ENCODE measurements around the gene UBR4.
A peak's percentile ranks its signal among the peaks of the same experiment; 100 is the strongest.

The UBR4 gene

DNA sequence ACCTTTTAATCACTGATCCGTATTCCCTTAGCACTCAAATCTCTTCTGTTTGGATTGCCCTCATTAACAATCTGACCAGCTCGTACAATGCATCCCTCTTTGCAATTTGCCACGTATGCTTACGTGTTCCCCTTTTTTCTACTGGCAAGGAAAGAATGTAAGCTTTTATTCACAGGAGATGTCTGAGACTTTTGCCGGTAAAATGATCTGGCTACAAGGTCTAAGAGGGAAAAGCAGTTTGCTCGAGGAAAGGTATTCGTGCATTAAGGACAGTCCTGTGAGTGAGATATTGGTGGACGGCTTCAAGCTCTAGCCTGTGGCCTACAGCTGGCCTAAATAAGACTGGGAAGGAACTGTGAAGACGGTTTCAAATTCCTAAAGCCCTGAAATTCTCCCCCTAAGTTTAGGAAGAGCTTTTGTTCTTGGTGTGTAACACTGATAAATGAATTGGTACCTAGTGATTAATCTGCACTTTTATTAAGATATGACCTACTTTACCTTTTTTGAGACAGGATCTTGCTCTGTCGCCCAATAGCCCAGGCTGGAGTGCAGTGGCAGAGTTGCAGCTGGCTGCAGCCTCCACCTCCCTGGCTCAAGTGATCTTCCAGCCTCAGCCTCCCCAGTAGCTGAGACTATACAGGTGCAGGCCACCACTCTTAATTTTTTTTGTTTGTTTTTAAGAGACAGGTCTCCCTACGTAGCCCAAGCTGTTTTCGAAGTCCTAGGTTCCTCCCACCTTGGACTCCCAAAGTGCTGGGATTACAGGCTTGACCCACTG is 895 bp upstream of the UBR4 start:
- Histone ChIP-seq H3K36me3 (ENCODE audit: insufficient read depth, low read length) (peaks cover 37% of the 10 kb centered on the region), H3K9me3 (ENCODE audit: low read depth, low read length) (no peaks in the 10 kb centered on the region), H3K9ac (ENCODE audit: insufficient read length) (peak overlapping the region; percentile 95), H3K27ac (peak overlapping the region; percentile 77), H3K4me3 (peak overlapping the region; percentile 90)
- DNase-seq (ENCODE audit: low read depth, low spot score), result no peak
- TF ChIP-seq FOXP2 (optimal IDR thresholded peaks at IDR 0.05; ENCODE audit: control extremely low read depth, extremely low read length, insufficient read depth), result no peak
- no peak for TF ChIP-seq EZH2 (IDR thresholded peaks at IDR 0.05)
- TF ChIP-seq POLR2AphosphoS5 (IDR thresholded peaks at IDR 0.05; ENCODE audit: borderline replicate concordance, low read depth, low read length), result no peak

DNA sequence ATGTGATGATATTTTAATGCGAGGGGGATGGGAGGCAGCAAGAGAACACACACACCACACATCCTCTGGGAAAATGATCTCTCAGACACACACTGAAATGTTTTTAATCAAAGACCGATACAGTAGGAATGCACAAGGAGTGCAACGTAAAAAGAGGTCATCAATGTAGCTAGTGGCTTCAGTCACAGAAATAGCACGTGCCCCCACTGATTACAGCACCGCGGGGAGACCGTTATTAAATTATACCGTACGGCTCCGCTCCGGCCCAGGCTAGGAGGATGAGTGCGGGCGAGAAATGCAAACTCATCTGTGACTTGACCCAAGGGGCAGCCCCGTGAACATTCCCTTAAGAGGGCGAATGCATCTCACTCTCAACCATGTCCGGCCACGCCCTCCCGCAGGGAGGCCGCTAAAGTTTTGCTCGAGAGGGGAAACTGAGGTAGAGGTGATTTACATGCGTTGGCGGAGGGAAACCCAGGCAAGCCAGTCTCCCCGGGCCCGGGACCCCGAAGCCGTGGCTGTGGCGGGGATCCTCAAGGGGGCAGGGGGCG is 552 bp downstream of the UBR4 start:
- Histone ChIP-seq H3K9me3 (ENCODE audit: low read depth, low read length) (no peaks in the 10 kb centered on the region), H3K27ac (peak overlapping the region; percentile 75), H3K4me3 (peak overlapping the region; percentile 90), H3K9ac (ENCODE audit: insufficient read length) (peak overlapping the region; percentile 95), H3K36me3 (ENCODE audit: insufficient read depth, low read length) (peaks cover 32% of the 10 kb centered on the region)
- TF ChIP-seq POLR2AphosphoS5 (IDR thresholded peaks at IDR 0.05; ENCODE audit: borderline replicate concordance, low read depth, low read length), result no peak
- no peak for TF ChIP-seq FOXP2 (optimal IDR thresholded peaks at IDR 0.05; ENCODE audit: control extremely low read depth, extremely low read length, insufficient read depth)
- TF ChIP-seq EZH2 (IDR thresholded peaks at IDR 0.05), result no peak
- DNase-seq (ENCODE audit: low read depth, low spot score), result no peak

DNA sequence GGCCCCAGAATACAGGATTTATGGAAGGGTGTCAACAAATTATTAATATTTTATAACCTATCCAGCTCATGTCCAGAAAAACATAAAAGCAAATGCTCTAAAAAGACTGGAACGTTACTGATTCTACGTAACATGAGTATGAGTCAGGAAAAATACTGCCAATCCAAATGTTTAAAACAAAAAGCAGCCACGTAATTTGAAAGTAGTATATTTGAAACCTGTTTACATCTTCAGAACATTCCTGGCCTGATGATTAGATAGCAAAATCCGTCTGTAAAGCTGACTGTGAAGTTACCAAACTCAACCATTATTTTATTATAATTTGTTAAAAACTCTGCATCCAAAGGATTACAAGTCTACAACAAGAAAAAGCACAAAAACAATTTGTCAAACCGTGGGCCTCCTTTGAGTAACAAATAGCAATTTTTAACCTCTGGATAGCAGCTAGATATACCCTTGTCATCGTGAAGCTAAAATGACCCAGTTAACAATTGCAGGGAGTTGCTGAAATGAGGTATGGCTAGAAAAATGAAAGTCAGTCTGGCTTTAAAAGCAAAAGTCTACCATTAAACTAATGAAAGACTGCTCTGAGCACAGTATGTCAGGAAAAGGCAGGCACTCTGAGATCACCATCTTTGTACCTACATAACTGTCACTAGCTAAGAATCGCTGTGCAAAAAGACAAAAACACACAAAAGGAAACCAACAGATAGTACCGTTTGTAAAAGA is 1.2 kb downstream of the UBR4 start:
- Histone ChIP-seq H3K27ac (peak overlapping the region; percentile 75; the same call in 1 of the 2 replicates), H3K9ac (ENCODE audit: insufficient read length) (peak overlapping the region; percentile 95), H3K36me3 (ENCODE audit: insufficient read depth, low read length) (peaks cover 26% of the 10 kb centered on the region), H3K4me3 (peak overlapping the region; percentile 90), H3K9me3 (ENCODE audit: low read depth, low read length) (no peaks in the 10 kb centered on the region)
- DNase-seq (ENCODE audit: low read depth, low spot score), result no peak
- TF ChIP-seq FOXP2 (optimal IDR thresholded peaks at IDR 0.05; ENCODE audit: control extremely low read depth, extremely low read length, insufficient read depth) (no peak), POLR2AphosphoS5 (IDR thresholded peaks at IDR 0.05; ENCODE audit: borderline replicate concordance, low read depth, low read length) (no peak), EZH2 (IDR thresholded peaks at IDR 0.05) (no peak)

DNA sequence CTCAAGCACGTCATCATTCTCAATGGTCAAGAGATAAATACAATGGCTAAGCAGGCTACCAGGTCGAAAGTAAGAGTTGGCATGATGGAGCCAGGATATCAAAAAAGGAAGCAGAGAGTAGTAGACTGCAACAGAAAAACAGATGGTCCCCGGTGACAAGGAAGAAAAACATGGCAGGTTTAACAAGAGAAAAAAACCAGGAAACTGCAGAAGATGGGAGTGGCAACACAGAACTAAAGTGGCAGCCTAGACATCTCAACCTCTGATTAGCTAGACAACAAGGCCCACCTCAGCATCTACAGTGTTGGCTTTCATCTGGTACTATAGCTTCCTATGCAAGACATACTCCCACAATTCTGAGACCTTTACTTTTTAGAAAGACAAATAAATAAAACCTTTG is 3.1 kb downstream of the UBR4 start:
- Histone ChIP-seq H3K4me3 (no peak overlapping the region), H3K9ac (ENCODE audit: insufficient read length) (no peak overlapping the region), H3K27ac (no peak overlapping the region), H3K9me3 (ENCODE audit: low read depth, low read length) (no peaks in the 10 kb centered on the region), H3K36me3 (ENCODE audit: insufficient read depth, low read length) (peaks cover 7% of the 10 kb centered on the region; the same call in 1 of the 2 replicates)
- no peak for DNase-seq (ENCODE audit: low read depth, low spot score)
- no peak for TF ChIP-seq EZH2 (IDR thresholded peaks at IDR 0.05)
- TF ChIP-seq POLR2AphosphoS5 (IDR thresholded peaks at IDR 0.05; ENCODE audit: borderline replicate concordance, low read depth, low read length), result no peak
- TF ChIP-seq FOXP2 (optimal IDR thresholded peaks at IDR 0.05; ENCODE audit: control extremely low read depth, extremely low read length, insufficient read depth), result no peak

DNA sequence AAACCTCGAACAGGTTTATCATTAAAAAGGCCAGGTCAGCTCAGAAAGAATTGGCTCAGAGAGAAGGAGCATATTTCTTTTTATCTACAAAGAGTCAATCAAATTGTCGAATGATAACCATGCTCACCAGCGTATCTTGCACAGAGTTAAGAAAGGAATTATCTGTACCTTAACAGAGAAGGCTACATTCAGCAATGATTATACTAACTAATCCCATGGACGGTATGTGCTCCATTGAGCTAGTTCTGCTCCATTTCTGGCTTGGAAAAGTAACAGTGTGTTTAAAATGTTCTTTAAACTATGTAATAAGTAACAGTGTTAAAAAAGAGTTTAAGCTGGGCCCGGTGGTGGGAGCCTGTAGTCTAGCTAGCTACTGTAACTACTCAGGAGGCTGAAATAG is 4.2 kb downstream of the UBR4 start:
- no peak overlapping the region for H3K27ac ChIP-seq
- peaks cover 8% of the 10 kb centered on the region; the same call in 1 of the 2 replicates for H3K36me3 ChIP-seq (ENCODE audit: insufficient read depth, low read length)
- no peak overlapping the region for H3K4me3 ChIP-seq
- no peaks in the 10 kb centered on the region for H3K9me3 ChIP-seq (ENCODE audit: low read depth, low read length)
- no peak for TF ChIP-seq POLR2AphosphoS5 (IDR thresholded peaks at IDR 0.05; ENCODE audit: borderline replicate concordance, low read depth, low read length)
- TF ChIP-seq EZH2 (IDR thresholded peaks at IDR 0.05), result no peak
- TF ChIP-seq FOXP2 (optimal IDR thresholded peaks at IDR 0.05; ENCODE audit: control extremely low read depth, extremely low read length, insufficient read depth), result no peak
- DNase-seq (ENCODE audit: low read depth, low spot score), result no peak
- no peak overlapping the region for H3K9ac ChIP-seq (ENCODE audit: insufficient read length)

DNA sequence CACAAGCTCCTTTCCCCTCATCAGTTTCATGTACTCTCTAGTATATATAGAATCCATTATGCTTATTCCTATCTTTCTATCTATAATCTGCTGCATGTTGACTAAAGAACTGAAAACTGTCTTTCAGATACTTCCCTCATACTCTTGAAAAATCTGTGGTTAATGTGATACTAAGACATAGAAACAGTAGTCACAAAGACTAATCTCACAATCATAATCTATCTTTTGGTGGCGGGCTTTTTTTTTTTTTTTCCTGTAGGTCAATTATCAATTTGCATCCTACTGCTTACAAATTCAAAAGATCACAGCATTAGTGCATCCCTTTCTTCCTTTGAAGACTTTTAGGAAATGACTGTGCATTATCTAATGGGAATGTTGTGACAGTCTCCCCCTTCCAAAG is 4.7 kb downstream of the UBR4 start:
- TF ChIP-seq FOXP2 (optimal IDR thresholded peaks at IDR 0.05; ENCODE audit: control extremely low read depth, extremely low read length, insufficient read depth), result no peak
- no peak for TF ChIP-seq EZH2 (IDR thresholded peaks at IDR 0.05)
- no peak for TF ChIP-seq POLR2AphosphoS5 (IDR thresholded peaks at IDR 0.05; ENCODE audit: borderline replicate concordance, low read depth, low read length)
- Histone ChIP-seq H3K27ac (no peak overlapping the region), H3K9me3 (ENCODE audit: low read depth, low read length) (no peaks in the 10 kb centered on the region), H3K4me3 (no peak overlapping the region), H3K36me3 (ENCODE audit: insufficient read depth, low read length) (peaks cover 10% of the 10 kb centered on the region; the same call in 1 of the 2 replicates), H3K9ac (ENCODE audit: insufficient read length) (no peak overlapping the region)
- no peak for DNase-seq (ENCODE audit: low read depth, low spot score)

DNA sequence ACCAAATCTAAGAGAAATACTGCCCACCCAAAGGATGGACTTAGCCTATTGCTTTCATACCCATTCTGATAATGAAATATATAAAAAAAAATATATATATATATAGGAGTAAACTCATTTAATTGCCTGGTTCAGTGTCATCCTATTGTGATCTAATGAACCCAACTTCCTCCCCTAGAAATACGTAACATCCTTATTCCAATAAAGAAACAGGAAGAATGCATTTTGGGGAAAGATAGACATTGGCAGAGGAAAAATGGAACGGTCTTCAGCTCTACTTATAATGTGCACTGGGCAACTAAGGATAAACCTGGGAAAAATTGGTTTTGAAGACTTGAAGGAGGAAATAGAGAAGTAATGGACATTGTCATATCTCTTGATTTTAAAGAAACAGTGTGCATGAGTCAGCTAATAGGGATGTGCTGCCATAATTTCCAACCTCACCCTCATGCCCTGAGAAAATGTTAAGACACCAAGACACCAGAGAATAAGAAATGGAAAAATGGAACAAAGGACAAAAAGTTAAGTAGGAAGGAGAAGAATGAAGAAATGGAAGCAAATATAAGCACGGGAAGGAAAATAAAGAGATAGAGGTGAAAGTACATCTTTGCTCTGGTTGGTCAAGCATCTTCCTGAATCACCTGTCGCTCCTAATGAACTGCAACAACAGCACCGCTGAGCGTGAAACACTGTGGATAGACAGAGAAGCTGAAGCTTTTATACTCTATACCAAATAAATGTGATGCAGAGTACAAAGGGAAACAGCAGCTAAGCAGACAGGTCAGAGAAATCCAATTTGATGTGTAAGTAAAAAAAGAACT is 5.4 kb downstream of the UBR4 start:
- H3K4me3 ChIP-seq, result no peak overlapping the region
- TF ChIP-seq EZH2 (IDR thresholded peaks at IDR 0.05) (no peak), POLR2AphosphoS5 (IDR thresholded peaks at IDR 0.05; ENCODE audit: borderline replicate concordance, low read depth, low read length) (no peak), FOXP2 (optimal IDR thresholded peaks at IDR 0.05; ENCODE audit: control extremely low read depth, extremely low read length, insufficient read depth) (no peak)
- no peak overlapping the region for H3K27ac ChIP-seq
- peaks cover 18% of the 10 kb centered on the region for H3K36me3 ChIP-seq (ENCODE audit: insufficient read depth, low read length)
- no peak overlapping the region for H3K9ac ChIP-seq (ENCODE audit: insufficient read length)
- no peak for DNase-seq (ENCODE audit: low read depth, low spot score)
- no peaks in the 10 kb centered on the region for H3K9me3 ChIP-seq (ENCODE audit: low read depth, low read length)

All from SK-N-MC (cell line).